NCI-H2029 (cell line): ENCODE results near the gene VDR.

Source experiments
- DNase-seq: peaks from one replicate; lab custom pipeline; 2025; lab: John Stamatoyannopoulos, UW

Gene VDR

DNA sequence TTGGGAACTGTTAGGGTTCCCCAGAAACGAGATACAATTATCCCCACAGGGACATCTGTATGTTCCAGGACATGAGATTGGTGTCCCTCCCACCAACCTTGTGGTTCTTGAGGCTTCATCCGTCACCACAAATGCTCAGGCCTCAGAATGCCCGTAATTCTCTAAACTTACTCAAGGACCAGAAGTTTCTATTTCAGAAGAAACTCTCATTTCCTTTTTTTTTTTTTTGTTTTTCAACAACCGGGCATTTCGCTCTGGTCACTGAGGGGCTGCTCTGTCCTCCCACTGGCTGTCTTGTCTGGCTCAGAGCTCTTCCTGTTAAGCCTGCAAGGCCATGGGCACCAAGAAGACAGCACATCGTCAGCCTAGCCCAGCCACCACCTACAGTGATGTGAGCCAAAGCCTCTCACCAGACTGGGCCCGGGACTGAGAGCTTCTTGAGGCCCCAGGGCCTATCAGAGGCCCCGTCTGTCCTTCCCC lies 36.2 kb downstream of the VDR start:
- DNase-seq: no peak

DNA sequence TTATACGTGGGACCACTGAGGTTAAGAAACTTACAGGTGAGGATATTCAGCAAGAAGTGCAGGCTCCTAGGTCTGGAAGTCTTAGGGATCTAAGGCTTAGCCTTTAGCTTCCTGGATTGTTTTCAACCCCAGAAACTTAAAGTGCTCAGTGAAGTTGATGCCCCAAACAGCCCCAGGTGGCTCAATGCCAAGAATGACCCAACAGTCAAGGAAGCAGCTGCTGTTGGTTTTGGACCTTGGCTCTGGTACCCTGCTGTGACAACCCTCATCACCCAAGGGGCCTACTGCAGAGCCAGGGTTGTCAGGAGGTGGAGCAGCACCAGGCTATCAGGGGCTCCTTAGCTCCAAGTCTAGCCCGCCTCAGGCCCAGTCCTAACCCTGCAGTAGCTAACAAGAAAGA lies 36.8 kb downstream of the VDR start:
- DNase-seq: no peak

DNA sequence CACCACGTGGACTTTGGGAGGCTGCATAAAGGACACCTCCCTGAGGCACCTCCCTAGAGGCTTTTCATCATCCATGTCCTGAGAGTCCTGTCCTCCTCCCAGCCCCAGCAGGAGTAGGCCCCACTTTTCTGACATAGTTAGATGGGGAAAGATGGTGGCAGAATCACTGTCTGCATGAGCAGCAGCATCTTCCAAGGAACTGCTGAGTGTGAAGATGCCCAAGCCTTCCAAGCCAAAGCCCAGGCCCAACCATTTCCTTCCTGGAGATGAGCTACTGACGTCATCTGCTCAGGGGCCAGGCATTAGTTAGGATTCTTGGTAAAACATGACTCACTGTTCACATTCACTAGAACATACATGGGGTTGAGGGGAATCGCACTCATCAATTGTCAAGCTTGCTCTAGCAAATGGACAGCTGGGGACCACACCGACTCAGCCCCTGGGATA lies 37.3 kb downstream of the VDR start:
- DNase-seq: no peak

- DNase-seq: no peak
These were observed 40.1 kb downstream of the VDR start for GRCh38 chr12:47864646-47865235.

- DNase-seq: no peak
These were observed 40.8 kb downstream of the VDR start for GRCh38 chr12:47863985-47864384.

DNA sequence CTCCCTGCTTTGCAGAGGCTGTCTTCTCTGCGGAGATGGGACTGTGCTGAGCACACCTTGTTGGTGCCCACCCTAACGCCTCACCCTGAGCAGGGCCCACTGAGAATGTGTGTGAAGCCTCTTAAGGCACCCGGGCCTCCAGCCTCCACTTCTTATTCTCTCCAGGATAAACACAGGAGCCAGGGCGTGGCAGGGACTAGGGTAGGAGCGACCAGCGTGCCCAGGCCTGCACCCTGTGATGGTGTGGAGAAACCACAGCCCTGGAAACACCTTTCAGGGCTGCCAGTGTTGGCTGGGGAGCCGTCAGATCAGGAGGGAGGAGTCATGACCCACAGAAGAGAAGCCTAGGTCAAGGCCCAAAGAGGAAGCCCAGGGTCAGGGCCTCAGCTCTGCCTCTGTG lies 41.3 kb downstream of the VDR start:
- no peak for DNase-seq

DNA sequence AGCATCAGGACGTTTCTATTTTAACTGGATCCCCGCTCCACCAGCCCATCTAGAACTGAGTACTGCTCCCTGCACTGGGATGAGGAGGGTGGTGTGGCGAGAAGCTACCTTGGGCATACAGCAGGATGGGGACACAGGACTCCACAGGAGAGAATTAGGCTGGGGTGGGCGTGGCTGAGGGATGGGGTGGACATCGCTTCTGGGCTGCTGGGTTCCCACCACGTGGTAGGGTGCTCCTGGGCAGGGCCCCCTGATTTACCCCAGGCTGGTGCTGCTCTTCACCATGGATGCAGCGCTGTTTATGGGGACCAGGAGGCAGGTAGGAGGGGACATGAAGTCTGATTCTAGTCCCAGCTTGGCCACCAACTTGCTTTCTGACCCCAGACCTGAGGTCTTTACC lies 41.9 kb downstream of the VDR start:
- DNase-seq: no peak

GRCh38 chr12:47862167-47862750 lies 42.5 kb downstream of the VDR start:
- no peak for DNase-seq

GRCh38 chr12:47860873-47861272 lies 43.9 kb downstream of the VDR start:
- DNase-seq: no peak

GRCh38 chr12:47860279-47860841 lies 44.4 kb downstream of the VDR start:
- no peak for DNase-seq

- no peak for DNase-seq
These were observed 46.1 kb downstream of the VDR start for GRCh38 chr12:47858511-47859266.

DNA sequence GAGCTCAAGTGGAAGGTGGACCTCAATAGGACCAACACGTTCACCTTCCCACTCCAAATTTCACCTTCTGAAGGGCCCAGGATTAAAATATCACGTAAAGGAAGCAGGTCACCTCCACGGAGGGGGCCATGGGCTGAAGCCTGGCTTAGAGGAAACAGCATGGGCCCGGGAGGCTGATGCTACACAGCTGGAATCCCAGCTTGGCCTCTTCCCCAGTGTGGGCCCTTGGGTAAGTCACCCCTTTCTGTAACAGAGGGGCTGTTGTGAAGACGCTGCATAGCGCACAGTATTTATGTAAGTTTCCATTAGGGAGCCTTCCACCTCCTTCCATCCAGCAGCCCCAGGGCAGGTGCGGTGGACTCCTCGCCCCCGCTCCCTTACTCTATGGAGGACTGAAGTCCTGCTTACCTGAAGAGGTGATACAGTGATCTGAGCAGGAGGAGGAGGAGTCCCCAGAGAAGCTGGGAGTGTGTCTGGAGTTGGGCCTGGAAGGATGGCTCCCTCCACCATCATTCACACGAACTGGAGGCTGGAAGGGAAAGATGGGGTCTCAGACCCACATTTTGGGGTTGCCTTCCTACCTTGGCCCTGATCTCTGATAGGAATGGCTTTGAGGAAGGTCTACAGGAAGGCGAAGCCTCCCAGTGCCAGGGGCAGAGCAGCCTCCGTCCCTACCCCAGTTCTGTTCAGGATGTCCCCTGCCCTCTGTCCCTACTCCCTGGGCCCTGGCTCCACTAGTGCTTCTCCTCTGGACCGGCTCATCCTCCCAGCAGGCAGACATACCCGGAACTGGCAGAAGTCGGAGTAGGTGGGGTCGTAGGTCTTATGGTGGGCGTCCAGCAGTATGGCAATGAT lies 47.8 kb downstream of the VDR start:
- no peak for DNase-seq

DNA sequence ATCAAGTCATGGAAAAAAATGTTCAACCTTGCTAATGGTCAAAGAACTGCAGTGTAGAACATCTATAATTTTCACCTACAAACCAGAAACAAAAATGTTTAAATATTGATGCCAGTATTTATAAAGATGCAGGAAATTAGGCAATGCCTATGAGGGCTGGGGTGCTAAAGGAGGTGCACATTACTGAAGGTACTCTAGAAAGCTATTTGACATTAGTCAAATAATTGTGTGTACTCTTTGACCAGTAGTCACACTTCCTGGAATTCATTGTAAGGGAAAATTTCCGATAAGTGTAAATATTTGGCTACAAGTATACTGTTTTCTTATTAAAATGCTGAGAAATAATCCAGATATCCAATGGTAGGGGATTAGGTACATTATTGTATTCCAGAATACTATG lies 48.7 kb downstream of the VDR start:
- no peak for DNase-seq

GRCh38 chr12:47855502-47855901 lies 49.3 kb downstream of the VDR start:
- DNase-seq: no peak

- DNase-seq: no peak
These were observed 50.3 kb downstream of the VDR start for GRCh38 chr12:47854531-47854930.

DNA sequence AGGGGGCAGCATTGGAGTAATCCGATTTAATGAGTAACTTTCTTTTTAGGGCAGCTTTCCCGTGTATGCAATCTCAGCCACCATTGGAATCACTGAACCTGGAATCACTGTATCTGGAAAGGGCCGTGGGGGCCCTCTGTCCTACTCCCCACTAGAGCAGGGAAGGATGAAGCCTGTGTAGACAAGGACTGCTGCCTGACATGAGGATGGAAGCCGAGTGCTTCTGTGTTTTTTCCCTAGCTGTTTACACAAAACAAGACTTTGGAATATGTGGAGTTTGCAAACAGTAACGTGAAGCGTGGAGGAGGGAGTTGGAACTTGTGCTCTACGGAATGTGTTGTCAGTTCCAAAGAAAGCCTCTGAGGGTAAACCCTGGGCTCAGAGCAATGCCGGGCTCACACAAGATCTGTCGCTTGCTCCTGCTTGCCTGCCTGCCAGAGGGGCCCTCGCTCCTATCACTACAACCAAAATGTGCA lies 52.7 kb downstream of the VDR start:
- no peak for DNase-seq

GRCh38 chr12:47851303-47851952 lies 53.4 kb downstream of the VDR start:
- DNase-seq: no peak

DNA sequence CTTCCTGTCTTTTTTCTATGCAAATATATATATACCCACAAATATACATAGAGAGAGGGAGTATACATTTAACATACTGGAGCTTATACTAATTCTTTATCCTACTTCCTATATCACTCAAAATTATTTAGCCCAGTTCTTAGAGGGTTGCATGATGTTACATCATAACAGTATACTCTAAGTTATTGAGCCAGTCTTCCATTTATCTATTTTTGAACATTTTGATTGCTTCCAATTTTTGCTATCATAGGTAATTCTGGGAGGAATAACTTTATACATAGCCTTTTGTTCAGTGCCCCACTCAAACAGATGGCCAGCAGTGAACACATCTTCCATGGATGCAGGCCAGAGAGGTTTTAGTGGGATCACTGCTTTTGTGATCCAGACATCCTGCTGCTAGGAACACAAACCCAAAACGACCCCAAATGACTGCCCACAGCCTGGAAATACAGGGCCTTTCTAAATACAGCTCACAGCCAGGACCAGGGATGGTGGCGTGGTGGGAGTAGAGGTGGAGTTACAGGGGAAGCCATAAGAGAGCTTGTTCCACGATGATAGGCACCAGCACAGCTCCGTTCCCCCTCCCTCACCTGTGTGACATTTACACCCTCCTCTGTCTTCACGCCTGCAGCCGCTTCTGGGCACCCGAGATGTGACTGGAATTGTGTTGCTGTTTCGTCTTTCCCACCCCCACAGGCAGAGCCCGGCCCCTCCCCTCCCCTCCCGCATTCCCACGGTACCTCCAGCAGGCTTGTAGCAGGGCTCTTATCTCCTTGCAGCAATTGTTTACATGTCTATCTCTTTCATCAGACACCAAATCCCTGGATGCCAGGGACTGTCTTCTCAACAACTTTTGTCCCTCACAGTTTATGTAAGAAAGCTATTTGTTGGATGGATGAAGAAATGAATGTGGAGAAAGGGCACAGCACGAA lies 54.4 kb downstream of the VDR start:
- DNase-seq: no peak

GRCh38 chr12:47849261-47849660 lies 55.5 kb downstream of the VDR start:
- no peak for DNase-seq

- no peak for DNase-seq
These were observed 55.9 kb downstream of the VDR start for GRCh38 chr12:47848853-47849252.
